Subcutaneous abdominal adipose tissue (tissue), 5 donors: ENCODE results near the gene FSCN2.
"Not testable (repeated sequence)": the region's sequence is repeated elsewhere in the genome, so short reads cannot be mapped to it uniquely, and the experiment has no call there.

Experiments
- H3K27ac ChIP-seq: one replicate; pipeline ENCODE4 v1.7.0; 2013; ENCODE audit warnings: low read depth, mild to moderate bottlenecking, inconsistent platforms, low read length, moderate library complexity
- H3K27me3 ChIP-seq, 5 donors: one replicate each; pipeline ENCODE4 v1.7.0; 2013; ENCODE audit warnings: low read length in 5 of 5, inconsistent platforms in 1 of 5; ENCODE audit not compliant: control insufficient read depth in 5 of 5, insufficient read depth in 4 of 5
- H3K36me3 ChIP-seq, 5 donors: one replicate each; pipeline ENCODE4 v1.7.0; 2013; ENCODE audit warnings: low read length in 5 of 5; ENCODE audit not compliant: control insufficient read depth in 5 of 5, insufficient read depth in 5 of 5
- H3K4me1 ChIP-seq, 5 donors: one replicate each; pipeline ENCODE4 v1.7.0; 2013; ENCODE audit warnings: low read length in 5 of 5, mild to moderate bottlenecking in 3 of 5, moderate library complexity in 1 of 5; ENCODE audit not compliant: control insufficient read depth in 5 of 5, insufficient read depth in 5 of 5
- H3K4me3 ChIP-seq, 5 donors: one replicate each; pipeline ENCODE4 v1.7.0; 2013; ENCODE audit warnings: low read length in 5 of 5, low read depth in 1 of 5
- H3K9ac ChIP-seq, 5 donors: one replicate each; pipeline ENCODE4 v1.7.0; 2013; ENCODE audit warnings: low read length in 5 of 5, mild to moderate bottlenecking in 4 of 5, moderate library complexity in 3 of 5
- H3K9me3 ChIP-seq, 5 donors: one replicate each; pipeline ENCODE4 v1.7.0; 2013; ENCODE audit warnings: low read length in 5 of 5; ENCODE audit not compliant: control insufficient read depth in 5 of 5
- donor health status: healthy.
- donor health status: healthy.
- donor health status: healthy.
- donor health status: healthy.
- donor health status: healthy.

The FSCN2 gene

GRCh38 chr17:81528384-81528650 is 140 bp downstream of the FSCN2 start:
- Histone ChIP-seq H3K36me3 (no peaks in the 10 kb centered on the region), H3K4me1 (peaks cover 0 to 13% (median 4%) of the 10 kb centered on the region in 5 donors), H3K4me3 (no peak overlapping the region), H3K9me3 (no peaks in the 10 kb centered on the region), H3K27ac (no peak overlapping the region), H3K9ac (no peak overlapping the region), H3K27me3 (peaks cover 20 to 55% (median 47%) of the 10 kb centered on the region in 5 donors)

GRCh38 chr17:81528651-81529436 is 667 bp downstream of the FSCN2 start:
- H3K9me3 ChIP-seq: no peaks in the 10 kb centered on the region
- H3K9ac ChIP-seq: no peak overlapping the region
- H3K36me3 ChIP-seq: no peaks in the 10 kb centered on the region
- peaks cover 0 to 8% (median 4%) of the 10 kb centered on the region in 5 donors for H3K4me1 ChIP-seq
- H3K27ac ChIP-seq: no peak overlapping the region
- H3K27me3 ChIP-seq: peaks cover 19 to 55% (median 45%) of the 10 kb centered on the region in 5 donors
- no peak overlapping the region for H3K4me3 ChIP-seq

GRCh38 chr17:81529437-81529803 is 1.2 kb downstream of the FSCN2 start:
- Histone ChIP-seq H3K9ac (no peak overlapping the region), H3K27me3 (peaks cover 18 to 55% (median 45%) of the 10 kb centered on the region in 5 donors), H3K4me3 (no peak overlapping the region), H3K9me3 (no peaks in the 10 kb centered on the region), H3K27ac (no peak overlapping the region), H3K36me3 (no peaks in the 10 kb centered on the region), H3K4me1 (peaks cover 0 to 7% (median 4%) of the 10 kb centered on the region in 5 donors)

- peaks cover 24 to 55% (median 44%) of the 10 kb centered on the region in 5 donors for H3K27me3 ChIP-seq
- not testable (repeated sequence) for H3K9ac ChIP-seq, H3K4me3 ChIP-seq, H3K4me1 ChIP-seq, H3K9me3 ChIP-seq, H3K27ac ChIP-seq, H3K36me3 ChIP-seq
Observed at GRCh38 chr17:81531013-81531412, 2.8 kb downstream of the FSCN2 start.

- H3K9me3 ChIP-seq, H3K36me3 ChIP-seq, H3K27ac ChIP-seq, H3K9ac ChIP-seq, H3K4me3 ChIP-seq: not testable (repeated sequence)
- Histone ChIP-seq H3K27me3 (peaks cover 17 to 50% (median 46%) of the 10 kb centered on the region in 5 donors), H3K4me1 (peaks cover 0 to 14% (median 4%) of the 10 kb centered on the region in 5 donors)
Observed at GRCh38 chr17:81531998-81532404, 3.8 kb downstream of the FSCN2 start.

GRCh38 chr17:81532490-81533287 is 4.5 kb downstream of the FSCN2 start:
- H3K36me3 ChIP-seq: no peaks in the 10 kb centered on the region
- peaks cover 22 to 49% (median 44%) of the 10 kb centered on the region in 5 donors for H3K27me3 ChIP-seq
- peaks cover 0 to 18% (median 6%) of the 10 kb centered on the region in 5 donors for H3K4me1 ChIP-seq
- no peak overlapping the region for H3K27ac ChIP-seq
- no peaks in the 10 kb centered on the region for H3K9me3 ChIP-seq
- H3K9ac ChIP-seq: no peak overlapping the region
- H3K4me3 ChIP-seq: no peak overlapping the region

- Histone ChIP-seq H3K36me3 (peaks cover 0 to 6% (median 5%) of the 10 kb centered on the region in 5 donors), H3K9ac (no peak overlapping the region), H3K4me1 (peaks cover 0 to 14% (median 4%) of the 10 kb centered on the region in 5 donors), H3K4me3 (no peak overlapping the region), H3K27ac (no peak overlapping the region), H3K27me3 (peaks cover 29 to 53% (median 48%) of the 10 kb centered on the region in 5 donors), H3K9me3 (no peaks in the 10 kb centered on the region)
Observed at GRCh38 chr17:81533339-81534141, 5.4 kb downstream of the FSCN2 start.

GRCh38 chr17:81534157-81535006 is 6.2 kb downstream of the FSCN2 start:
- Histone ChIP-seq H3K27me3 (peaks cover 29 to 50% (median 43%) of the 10 kb centered on the region in 5 donors), H3K9ac (no peak overlapping the region), H3K4me1 (peaks cover 0 to 14% (median 4%) of the 10 kb centered on the region in 5 donors), H3K36me3 (peaks cover 0 to 15% (median 10%) of the 10 kb centered on the region in 5 donors), H3K9me3 (no peaks in the 10 kb centered on the region), H3K4me3 (no peak overlapping the region), H3K27ac (no peak overlapping the region)

GRCh38 chr17:81535007-81535328 is 6.8 kb downstream of the FSCN2 start:
- no peaks in the 10 kb centered on the region for H3K9me3 ChIP-seq
- H3K9ac ChIP-seq: no peak overlapping the region
- H3K27ac ChIP-seq: no peak overlapping the region
- H3K4me1 ChIP-seq: peaks cover 0 to 14% (median 4%) of the 10 kb centered on the region in 5 donors
- H3K27me3 ChIP-seq: peaks cover 29 to 50% (median 43%) of the 10 kb centered on the region in 5 donors
- no peak overlapping the region for H3K4me3 ChIP-seq
- peaks cover 0 to 21% (median 16%) of the 10 kb centered on the region in 5 donors for H3K36me3 ChIP-seq
